Heart left ventricle (tissue), 16 donors: ENCODE measurements around the gene TNFAIP2. TPM values are rescaled to one million over a fixed set of nuclear protein-coding genes. Genes with fewer than 3 reads are reported as not detected.
A peak's percentile ranks its signal among the peaks of the same experiment; 100 is the strongest.

Experiments used
- ATAC-seq, 4 donors: fragments of 200-7000 bp; cut with Tn5 transposase; one replicate each; pipeline ENCODE4 v1.9.1; 2020 to 2022; ENCODE audit warnings: moderate library complexity in 4 of 4, mild to moderate bottlenecking in 3 of 4, moderate number of reproducible peaks in 1 of 4
- DNase-seq, 5 donors: peaks; one replicate each; pipeline ENCODE4 v3.0.0-alpha.2; 2020
- H3K27ac ChIP-seq, 12 donors: fragments of 200-600 bp; sonication (generic) in 4 of 12; one replicate each; pipeline versions ENCODE4 v1.5.0 to v1.8.0; 2016 to 2022; ENCODE audit warnings: mild to moderate bottlenecking in 2 of 12
- H3K27me3 ChIP-seq, 9 donors: fragments of 200-600 bp; sonication (generic) in 2 of 9; one replicate each; pipeline versions ENCODE4 v1.5.1 to v1.8.0; 2016 to 2022; ENCODE audit warnings: mild to moderate bottlenecking in 3 of 9
- H3K36me3 ChIP-seq, 9 donors: fragments of 200-600 bp; sonication (generic) in 2 of 9; one replicate each; pipeline versions ENCODE4 v1.5.0 to v1.8.0; 2018 to 2022; ENCODE audit warnings: mild to moderate bottlenecking in 2 of 9
- H3K4me1 ChIP-seq, 12 donors: fragments of 200-600 bp; sonication (generic) in 4 of 12; one replicate each; pipeline versions ENCODE4 v1.5.0 to v1.8.0; 2016 to 2022; ENCODE audit warnings: mild to moderate bottlenecking in 3 of 12
- H3K4me3 ChIP-seq, 12 donors: fragments of 200-600 bp; sonication (generic) in 4 of 12; one replicate each; pipeline versions ENCODE4 v1.5.0 to v1.8.0; 2017 to 2022; ENCODE audit warnings: mild to moderate bottlenecking in 9 of 12, moderate library complexity in 4 of 12
- H3K9me3 ChIP-seq, 12 donors: fragments of 200-600 bp; sonication (generic) in 4 of 12; one replicate each; pipeline versions ENCODE4 v1.5.0 to v1.8.0; 2016 to 2022; ENCODE audit warnings: mild to moderate bottlenecking in 1 of 12
- POLR2A ChIP-seq, 2 donors: fragments of 450-650 bp; IDR thresholded peaks; one replicate each; pipeline ENCODE4 v1.6.1; 2017; ENCODE audit warnings: antibody characterized with exemption in 2 of 2, mild to moderate bottlenecking in 2 of 2, moderate library complexity in 2 of 2
- WGBS, 4 donors: extraction: QIAGEN DNeasy Blood & Tissue Kit in 2 of 4; methylation state at CpG; one replicate each; pipeline versions ENCODE4 v1.1.5 to v1.1.7; 2013 to 2018; 5-methylcytosine and 5-hydroxymethylcytosine counted together
- intact Hi-C, 10 donors: fragments of 100-400 bp; cut with DNase I; formaldehyde crosslinking; loops; one replicate each; pipeline versions ENCODE4 v1.11.1 to v1.14.2; 2022
- polyA plus RNA-seq, 2 donors: library from polyadenylated mRNA; stranded (reverse); fragments of 200-250 nt; gene quantifications; one replicate each; pipeline ENCODE4 v1.2.3, GENCODE V29; 2013
- total RNA-seq, 9 donors: library from RNA; depleted of rRNA in 2 of 9; stranded (reverse); fragments of >200 nt in 2 of 9; fragmentation: NEBNext Ultra II Directional in 3 of 9; extraction: Animal tissue kit (Norgen Biotek cat#: 25700) in 3 of 9; gene quantifications; one replicate each; pipeline versions ENCODE4 v1.1.0 to v1.2.4, GENCODE V29; 2016 to 2023
- TF ChIP-seq, protein P1 (sequence below), 12 donors: fragments of 200-600 bp; sonication (generic) in 4 of 12; IDR thresholded peaks; one replicate each; pipeline versions ENCODE4 v1.5.0 to v1.8.0; 2018 to 2022; ENCODE audit warnings: antibody characterized with exemption in 12 of 12, mild to moderate bottlenecking in 5 of 12
- donor health status: ischemic (EF 13 %, LVEDD 7.1; RV severe dilation, severe dysfunction).
- donor health status: healthy with polysubstance abuse.
- donor health status: DM: no; HTN: yes; CAD: no.
- donor health status: DM: no; HTN: no; CAD: no.
- donor health status: ischemic (EF 25% LVEDD 6.9; RV normal size, moderate dysfunction).
- donor health status: ischemic (EF 25% LVEDD 5.7; RV mildly dilated, moderate dysfunction).
- donor health status: healthy.
- donor health status: DM: yes; HTN: yes; CAD: no.
- donor health status: ischemic (EF 35%, LVEDD 5.7; RV mildly dilated, moderate dysfunction).
- donor health status: nonischemic (EF 11% LVEDD 7.7; RV severe dilation, severe dysfunction).
- donor health status: DM: yes; HTN: yes; CAD: no.
- donor health status: PGD.
- donor health status: ischemic (EF 29% LVEDD 5.4; RV normal size, mild dysfunction).
- donor health status: nonischemic (EF 23%, LVEDD 6.1; RV moderate dilation, normal function).

Gene TNFAIP2
- total and polyA plus RNA-seq, 11 donors, result 22.0 to 253 (median 33.5) TPM

DNA sequence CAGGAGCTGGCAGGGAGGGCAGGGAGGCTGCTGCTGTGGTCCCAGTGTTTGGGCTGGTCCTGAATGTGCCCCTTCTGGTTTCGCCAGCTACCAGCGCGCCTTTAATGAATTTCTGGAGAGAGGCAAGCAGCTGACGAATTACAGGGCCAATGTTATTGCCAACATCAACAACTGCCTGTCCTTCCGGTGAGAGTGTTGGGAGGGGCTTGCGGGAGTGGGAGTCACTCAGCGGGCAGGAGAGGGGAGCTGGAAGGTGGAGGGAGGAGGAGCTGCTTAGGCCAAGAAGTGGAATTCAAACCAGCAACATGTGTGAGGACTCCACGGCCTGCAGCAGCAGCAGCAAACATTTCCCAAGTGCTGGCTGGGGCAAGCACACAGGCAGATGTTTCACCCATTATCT lies 7.7 kb downstream of the TNFAIP2 start:
- DNase-seq (peak in 1 of 5 donors; percentile 36), ATAC-seq (no peak)
- Histone ChIP-seq H3K27me3 (no peaks in the 10 kb centered on the region), H3K36me3 (peaks cover 4 to 94% (median 49%) of the 10 kb centered on the region in 9 donors), H3K4me3 (no peak overlapping the region), H3K4me1 (peaks cover 0 to 43% (median 28%) of the 10 kb centered on the region in 12 donors), H3K27ac (no peak overlapping the region), H3K9me3 (no peaks in the 10 kb centered on the region)
- 57 to 70% (median 66%) methylated on average over 8 of the region's 8 CpGs for WGBS, 4 donors
- intact Hi-C loops, result no loop called here
- no peak for TF ChIP-seq POLR2A (IDR thresholded peaks at IDR 0.05)
- TF ChIP-seq, protein P1, sequence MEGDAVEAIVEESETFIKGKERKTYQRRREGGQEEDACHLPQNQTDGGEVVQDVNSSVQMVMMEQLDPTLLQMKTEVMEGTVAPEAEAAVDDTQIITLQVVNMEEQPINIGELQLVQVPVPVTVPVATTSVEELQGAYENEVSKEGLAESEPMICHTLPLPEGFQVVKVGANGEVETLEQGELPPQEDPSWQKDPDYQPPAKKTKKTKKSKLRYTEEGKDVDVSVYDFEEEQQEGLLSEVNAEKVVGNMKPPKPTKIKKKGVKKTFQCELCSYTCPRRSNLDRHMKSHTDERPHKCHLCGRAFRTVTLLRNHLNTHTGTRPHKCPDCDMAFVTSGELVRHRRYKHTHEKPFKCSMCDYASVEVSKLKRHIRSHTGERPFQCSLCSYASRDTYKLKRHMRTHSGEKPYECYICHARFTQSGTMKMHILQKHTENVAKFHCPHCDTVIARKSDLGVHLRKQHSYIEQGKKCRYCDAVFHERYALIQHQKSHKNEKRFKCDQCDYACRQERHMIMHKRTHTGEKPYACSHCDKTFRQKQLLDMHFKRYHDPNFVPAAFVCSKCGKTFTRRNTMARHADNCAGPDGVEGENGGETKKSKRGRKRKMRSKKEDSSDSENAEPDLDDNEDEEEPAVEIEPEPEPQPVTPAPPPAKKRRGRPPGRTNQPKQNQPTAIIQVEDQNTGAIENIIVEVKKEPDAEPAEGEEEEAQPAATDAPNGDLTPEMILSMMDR (IDR thresholded peaks at IDR 0.05), result no peak

DNA sequence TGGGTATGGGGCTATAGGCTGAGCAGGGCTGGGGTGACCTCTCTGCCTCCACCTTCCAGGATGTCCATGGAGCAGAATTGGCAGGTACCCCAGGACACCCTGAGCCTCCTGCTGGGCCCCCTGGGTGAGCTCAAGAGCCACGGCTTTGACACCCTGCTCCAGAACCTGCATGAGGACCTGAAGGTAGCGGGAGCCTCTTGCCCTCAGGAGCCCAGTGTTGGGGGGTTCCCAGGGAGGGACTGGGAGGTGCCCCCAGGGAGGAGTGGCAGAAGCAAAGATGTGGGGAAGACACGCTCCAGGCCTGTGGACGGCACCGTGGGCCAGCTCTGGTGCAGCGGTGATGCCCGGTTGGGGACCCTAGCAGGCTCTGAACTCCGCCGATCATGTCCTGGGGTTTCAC lies 8.3 kb downstream of the TNFAIP2 start:
- DNase-seq (peak in 1 of 5 donors; percentile 10), ATAC-seq (no peak)
- 89 to 96% (median 94%) methylated on average over 8 to 9 of the region's 9 CpGs for WGBS, 4 donors
- intact Hi-C loops, result no loop called here
- Histone ChIP-seq H3K9me3 (no peaks in the 10 kb centered on the region), H3K27ac (peak overlapping the region in 1 of 12 donors; percentile 31), H3K36me3 (peaks cover 4 to 95% (median 49%) of the 10 kb centered on the region in 9 donors), H3K4me3 (no peak overlapping the region), H3K4me1 (peaks cover 0 to 37% (median 26%) of the 10 kb centered on the region in 12 donors), H3K27me3 (no peaks in the 10 kb centered on the region)
- no peak for TF ChIP-seq POLR2A (IDR thresholded peaks at IDR 0.05)
- TF ChIP-seq, protein P1 (IDR thresholded peaks at IDR 0.05), result no peak

DNA sequence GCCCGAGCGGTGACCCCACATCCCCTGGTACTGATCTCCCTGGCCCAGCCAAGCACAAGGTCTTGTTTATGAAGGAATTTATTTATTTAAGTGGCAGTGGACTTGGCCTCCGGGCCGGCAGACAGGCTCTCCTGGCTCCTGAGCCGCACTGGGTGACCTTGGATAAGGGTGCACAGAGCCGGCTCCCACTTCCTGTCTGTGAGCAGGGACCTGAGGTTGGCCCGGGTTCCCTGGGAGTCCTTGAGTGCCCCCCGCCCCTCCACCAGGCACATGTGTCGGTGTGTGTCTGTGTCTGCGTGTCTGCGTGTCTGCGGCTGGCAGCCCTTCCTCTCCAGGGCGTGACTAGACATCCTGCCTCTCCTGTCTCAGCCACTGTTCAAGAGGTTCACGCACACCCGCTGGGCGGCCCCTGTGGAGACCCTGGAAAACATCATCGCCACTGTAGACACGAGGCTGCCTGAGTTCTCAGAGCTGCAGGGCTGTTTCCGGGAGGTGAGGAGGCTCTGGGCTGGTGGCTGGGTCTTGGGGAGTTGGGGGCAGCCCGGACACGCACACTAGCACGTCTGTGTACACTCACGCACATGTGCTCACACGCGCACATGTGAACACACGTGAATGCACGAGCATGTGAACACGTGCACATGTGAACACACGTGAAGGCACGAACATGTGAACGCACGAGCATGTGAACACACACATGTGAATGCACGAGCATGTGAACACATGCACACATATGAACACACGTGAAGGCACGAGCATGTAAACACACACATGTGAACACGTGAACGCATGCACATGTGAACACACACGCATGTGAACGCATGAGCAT lies 9.3 kb downstream of the TNFAIP2 start:
- 70 to 83% (median 74%) methylated on average over 36 to 39 of the region's 39 CpGs for WGBS, 4 donors
- peaks cover 4 to 96% (median 49%) of the 10 kb centered on the region in 9 donors for H3K36me3 ChIP-seq
- ATAC-seq (peak in 1 of 4 donors; percentile 18), DNase-seq (peak in 1 of 5 donors; percentile 24)
- no peaks in the 10 kb centered on the region for H3K9me3 ChIP-seq
- H3K27me3 ChIP-seq, result no peaks in the 10 kb centered on the region
- H3K27ac ChIP-seq, result no peak overlapping the region
- H3K4me1 ChIP-seq, result peaks cover 0 to 36% (median 22%) of the 10 kb centered on the region in 12 donors
- intact Hi-C loops, result no loop called here
- H3K4me3 ChIP-seq, result no peak overlapping the region
- TF ChIP-seq POLR2A (IDR thresholded peaks at IDR 0.05), result no peak
- TF ChIP-seq, protein P1 (IDR thresholded peaks at IDR 0.05), result no peak
